HK-2 (cell line): Measurements from ENCODE around the gene COL28A1.
"Not testable (repeated sequence)": the region's sequence is repeated elsewhere in the genome, so short reads cannot be mapped to it uniquely, and the experiment has no call there.

ENCODE experiments used
- DNase-seq: peaks from one replicate; pipeline ENCODE4 v3.0.0-alpha.2; 2018; ENCODE audit not compliant: unreplicated experiment

The COL28A1 gene

GRCh38 chr7:7464991-7465765, 70.5 kb downstream of the COL28A1 start:
- DNase-seq = not testable (repeated sequence)

- no peak for DNase-seq
These were observed 81.7 kb downstream of the COL28A1 start for GRCh38 chr7:7454000-7454399.

DNA sequence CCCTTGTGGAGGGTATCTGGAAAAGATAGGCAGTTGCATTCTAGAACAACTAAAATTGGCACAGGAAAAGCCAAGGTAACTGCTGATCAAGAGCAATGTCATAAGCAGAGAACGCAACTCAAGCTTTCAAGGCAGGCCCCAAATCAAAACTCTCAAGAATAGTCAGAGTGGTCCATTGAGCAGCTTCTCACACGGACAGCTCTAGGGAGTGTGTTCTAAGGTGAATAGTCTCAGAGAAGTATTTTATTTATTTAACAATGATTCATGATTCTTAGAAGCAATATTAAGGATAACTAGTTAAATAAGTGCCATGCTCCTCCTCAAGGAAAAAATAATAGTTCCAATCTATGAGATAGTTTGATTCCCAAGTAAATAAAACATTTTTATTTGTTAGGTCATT, 83.0 kb downstream of the COL28A1 start:
- DNase-seq = no peak

GRCh38 chr7:7452119-7452518, 83.6 kb downstream of the COL28A1 start:
- DNase-seq = no peak

DNA sequence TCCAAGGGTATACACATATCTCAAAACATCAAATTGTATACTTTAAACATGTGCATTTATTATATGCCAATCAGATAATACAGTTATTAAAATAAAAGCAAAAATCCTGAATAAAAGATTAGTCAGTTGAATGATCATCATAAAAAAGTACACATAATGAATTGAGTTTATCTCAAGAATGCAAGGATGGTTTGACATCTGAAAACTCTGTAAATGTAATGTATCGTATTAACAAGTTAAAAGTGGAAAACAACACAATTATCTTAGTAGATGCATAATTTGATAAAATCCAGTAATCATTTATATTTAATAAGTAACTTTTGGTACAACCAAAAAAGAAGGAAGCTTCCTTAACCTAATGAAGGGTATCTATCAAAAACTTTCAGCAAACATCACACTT, 86.6 kb downstream of the COL28A1 start:
- no peak for DNase-seq

- no peak for DNase-seq
These were observed 89.1 kb downstream of the COL28A1 start for GRCh38 chr7:7446616-7447015.

GRCh38 chr7:7443806-7444350, 91.8 kb downstream of the COL28A1 start:
- DNase-seq = no peak

DNA sequence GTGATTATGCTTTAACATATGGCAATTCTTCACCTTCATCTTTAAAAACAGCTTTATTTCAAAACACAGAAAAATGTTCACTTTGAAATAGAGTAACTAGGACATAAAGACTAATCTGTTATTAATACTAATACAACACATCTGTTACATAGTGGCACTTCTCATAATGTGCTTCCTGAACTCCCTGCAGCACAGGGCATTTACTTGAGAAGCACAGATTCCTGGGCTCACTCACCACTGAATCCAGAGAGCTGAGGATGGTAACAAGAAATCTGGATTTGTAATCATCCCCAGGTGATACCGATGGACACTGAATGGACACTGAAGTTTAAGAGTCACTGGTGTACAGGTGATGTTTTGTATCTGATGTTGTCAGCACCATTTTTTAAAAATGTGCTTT, 96.1 kb downstream of the COL28A1 start:
- DNase-seq = no peak

- peak; percentile 19 for DNase-seq
These were observed 96.8 kb downstream of the COL28A1 start for GRCh38 chr7:7438851-7439250.

DNA sequence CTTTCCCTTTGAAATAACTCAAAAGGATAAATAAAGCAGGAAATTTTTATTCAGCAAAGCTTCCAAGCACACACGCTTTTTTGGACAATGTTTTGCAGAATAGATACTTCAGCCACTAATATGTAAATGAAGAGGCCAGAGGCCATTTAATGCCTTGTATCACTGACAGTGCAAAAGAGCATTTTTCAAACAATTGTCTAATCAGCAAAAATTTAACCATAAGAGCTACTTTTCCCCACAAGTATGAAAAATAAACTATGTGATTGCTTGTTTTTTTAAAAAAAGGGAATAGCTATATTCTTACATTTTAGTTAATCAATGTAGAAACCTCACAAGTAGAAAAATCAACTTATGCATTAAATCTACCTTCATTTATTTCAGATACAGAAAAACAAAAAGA, 99.7 kb downstream of the COL28A1 start:
- no peak for DNase-seq

- DNase-seq = no peak
These were observed 101.3 kb downstream of the COL28A1 start for GRCh38 chr7:7434329-7434728.

- no peak for DNase-seq
These were observed 101.9 kb downstream of the COL28A1 start for GRCh38 chr7:7433811-7434210.

DNA sequence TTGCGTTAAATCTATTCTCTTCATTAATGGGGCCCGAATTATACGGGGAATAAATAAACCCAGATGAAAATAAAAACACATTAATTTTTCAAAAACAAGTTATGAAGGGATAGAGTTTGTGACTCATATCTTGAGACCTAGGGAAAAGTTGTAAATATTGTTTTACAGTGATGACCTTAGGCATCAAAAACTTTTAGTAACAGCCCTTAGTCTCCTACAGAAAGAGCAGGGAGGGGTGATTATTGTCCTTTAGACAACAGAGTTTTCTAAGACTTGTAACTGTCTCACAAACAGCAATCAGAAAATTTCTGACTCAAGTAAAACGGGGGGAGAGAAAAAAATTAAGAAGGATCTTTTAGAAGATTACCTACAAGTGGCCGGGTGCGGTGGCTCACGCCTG, 102.7 kb downstream of the COL28A1 start:
- no peak for DNase-seq

DNA sequence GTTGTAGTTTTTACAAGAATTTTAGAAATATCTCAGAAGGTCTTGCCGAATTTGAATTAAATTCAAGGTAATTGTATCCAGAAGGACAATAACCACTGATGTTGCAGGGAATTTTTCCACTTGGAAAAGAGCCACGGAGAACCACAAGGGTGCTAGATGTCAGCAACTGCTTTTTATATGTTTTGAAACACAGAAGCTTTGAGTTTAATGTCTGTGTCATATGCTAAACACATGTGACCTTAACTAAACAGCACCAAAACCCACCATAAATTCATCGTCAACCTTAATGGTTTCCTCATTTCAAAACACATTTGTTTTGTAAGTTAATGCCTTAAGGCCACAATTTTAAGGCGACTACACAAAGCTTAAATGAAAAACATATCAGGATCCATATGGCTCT, 106.9 kb downstream of the COL28A1 start:
- no peak for DNase-seq

- no peak for DNase-seq
These were observed 108.3 kb downstream of the COL28A1 start for GRCh38 chr7:7427363-7427762.

DNA sequence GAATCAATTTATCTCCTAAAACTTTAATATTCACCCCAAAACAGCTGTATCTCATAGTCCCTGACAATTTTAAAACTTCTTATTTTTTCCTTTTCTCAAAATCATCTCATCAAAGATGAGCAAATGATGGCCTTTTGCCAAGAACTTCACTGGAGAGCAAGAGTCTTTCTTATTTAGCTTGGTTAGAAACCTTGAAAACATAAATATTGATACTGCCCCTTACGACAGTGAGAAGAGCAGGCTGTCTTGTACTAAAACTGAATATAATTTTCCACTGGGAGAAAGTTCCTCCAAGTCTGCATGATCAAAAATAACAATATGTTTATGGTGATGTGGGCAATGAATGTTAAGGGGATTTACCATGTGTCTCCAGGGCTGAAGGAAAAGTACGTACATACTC, 109.0 kb downstream of the COL28A1 start:
- DNase-seq = no peak

DNA sequence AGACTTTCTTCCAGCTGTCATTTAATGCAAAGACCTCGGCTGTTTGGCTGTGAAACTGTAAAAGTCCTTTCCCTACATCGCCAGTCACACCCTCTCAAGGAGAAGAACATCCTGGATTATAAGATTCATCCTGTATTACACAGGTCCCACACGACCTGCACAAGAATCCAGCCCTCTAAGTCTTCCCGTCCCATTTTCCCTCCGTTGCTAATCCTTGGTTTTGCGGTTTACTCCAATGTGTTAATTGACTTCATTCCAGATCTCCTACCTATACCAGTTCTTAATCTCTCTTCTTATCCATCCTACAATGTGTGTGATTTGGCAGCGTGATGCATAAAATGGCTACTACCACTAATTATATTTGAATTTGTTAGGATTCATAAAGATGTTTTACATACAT, 110.4 kb downstream of the COL28A1 start:
- no peak for DNase-seq

DNA sequence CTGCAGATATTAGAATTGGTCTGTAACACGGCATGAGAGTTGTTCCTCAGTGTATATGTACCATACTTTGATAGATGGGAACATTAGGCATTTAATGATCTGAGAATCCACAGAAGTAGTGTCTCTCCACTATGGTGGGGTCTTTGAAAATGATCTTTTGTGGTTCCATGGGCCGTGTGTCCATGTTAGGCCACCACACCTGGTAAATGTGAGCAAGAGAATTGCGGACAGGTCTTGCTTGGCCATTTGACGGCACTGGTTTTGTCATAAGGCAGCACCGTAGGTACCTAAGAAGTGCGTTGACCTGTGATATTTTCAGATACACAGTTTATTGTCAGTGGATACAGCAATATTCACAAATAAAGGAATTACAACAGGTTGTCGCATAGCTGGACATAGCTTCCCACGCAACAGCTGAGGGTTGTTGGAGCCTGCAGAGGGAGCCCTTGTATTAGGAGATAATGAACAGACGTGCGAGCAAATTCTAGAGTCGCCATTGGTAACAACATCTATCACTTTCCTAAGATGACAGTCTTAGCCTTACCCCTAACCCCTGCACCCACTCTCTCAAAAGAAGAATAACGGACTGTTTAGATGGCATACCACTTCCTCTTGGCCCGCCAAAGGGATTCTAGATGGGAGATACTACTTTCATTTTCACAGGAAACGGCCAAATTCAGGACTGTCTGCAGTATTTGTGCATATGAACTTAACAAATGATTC, 111.4 kb downstream of the COL28A1 start:
- DNase-seq = peak; percentile 49

- DNase-seq = no peak
These were observed 113.0 kb downstream of the COL28A1 start for GRCh38 chr7:7422641-7423040.

DNA sequence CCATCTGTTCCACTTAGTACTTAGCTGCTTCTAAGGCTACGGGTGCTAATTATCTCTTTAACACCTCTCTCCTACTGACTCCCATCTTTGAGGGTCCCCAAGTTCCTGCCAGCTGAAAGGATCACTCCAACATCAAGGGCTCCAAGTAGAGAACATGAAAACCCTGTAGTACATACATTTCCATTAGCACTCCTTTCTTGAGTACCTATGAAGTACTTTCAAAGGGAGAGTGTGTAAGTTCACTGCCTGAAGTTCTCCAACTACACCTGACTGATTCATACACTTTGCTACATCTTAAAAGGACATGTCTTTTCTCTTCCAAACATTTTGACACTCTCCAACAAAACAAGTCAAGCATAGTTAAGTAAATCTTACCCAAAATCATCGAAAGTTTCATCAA, 113.8 kb downstream of the COL28A1 start:
- DNase-seq = no peak

- DNase-seq = no peak
These were observed 116.7 kb downstream of the COL28A1 start for GRCh38 chr7:7418997-7419396.

DNA sequence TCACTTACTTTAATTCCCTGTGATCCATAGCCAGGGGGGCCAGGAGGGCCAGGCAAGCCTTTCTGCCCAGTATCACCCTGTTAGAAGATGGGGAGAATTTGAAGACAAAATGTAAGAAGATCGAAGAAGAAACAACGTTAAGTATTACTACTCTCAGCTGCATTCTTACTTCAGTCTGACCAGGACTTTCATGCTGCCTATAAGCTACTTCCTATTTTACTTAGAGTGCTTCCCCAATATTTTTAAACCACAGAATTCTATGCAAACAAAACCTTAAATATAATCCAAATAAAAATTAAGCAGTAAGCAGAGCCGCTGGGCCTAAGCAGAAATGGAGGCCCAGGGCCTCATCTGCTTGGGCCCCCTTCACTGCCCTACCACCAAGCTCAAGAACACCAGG, 117.8 kb downstream of the COL28A1 start:
- DNase-seq = no peak

GRCh38 chr7:7417414-7417813, 118.3 kb downstream of the COL28A1 start:
- no peak for DNase-seq
